ENCODE data around the gene GPRC5A.

The GPRC5A gene

DNA sequence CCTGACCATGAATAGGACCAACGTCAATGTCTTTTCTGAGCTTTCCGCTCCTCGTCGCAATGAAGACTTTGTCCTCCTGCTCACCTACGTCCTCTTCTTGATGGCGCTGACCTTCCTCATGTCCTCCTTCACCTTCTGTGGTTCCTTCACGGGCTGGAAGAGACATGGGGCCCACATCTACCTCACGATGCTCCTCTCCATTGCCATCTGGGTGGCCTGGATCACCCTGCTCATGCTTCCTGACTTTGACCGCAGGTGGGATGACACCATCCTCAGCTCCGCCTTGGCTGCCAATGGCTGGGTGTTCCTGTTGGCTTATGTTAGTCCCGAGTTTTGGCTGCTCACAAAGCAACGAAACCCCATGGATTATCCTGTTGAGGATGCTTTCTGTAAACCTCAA lies 17.3 kb downstream of the GPRC5A start:
- no peak for DNase-seq (ENCODE audit: extremely low read depth in 1 of 2, low read depth in 1 of 2)

DNA sequence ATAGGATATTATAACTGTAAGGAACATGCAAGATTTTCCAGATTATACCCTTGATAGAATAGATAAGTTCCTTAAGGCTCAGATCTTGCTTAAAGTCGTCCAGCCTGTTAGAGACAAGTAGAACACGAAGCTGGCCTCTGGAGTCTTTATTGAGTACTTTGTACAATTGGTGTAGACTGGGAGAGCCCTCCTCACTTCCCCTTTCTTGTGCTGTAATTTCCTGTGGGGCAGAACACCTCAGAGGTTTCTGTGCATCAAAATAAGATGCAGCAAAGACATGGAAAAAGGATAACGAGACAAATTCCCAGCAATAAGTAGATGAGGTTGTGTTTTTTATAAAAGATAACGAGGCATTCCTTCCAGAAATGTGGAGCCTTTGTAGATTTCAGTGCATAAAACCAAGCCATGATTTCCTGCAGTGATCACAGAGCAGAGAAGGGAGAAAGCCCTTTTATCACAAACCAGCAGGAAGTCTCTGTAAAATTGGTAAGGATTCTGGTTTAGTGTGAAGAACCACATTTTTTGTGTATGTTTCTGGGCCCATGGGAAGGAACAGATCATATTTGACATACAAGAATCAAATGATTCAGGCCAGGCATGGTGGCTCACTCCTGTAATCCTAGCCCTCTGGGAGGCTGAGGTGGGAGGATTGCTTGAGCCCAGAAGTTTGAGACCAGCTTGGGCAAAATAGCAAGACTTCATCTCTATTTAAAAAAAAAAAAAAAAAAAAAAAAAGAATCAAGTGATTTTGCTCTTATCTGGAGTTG lies 18.0 kb downstream of the GPRC5A start:
- no peak for DNase-seq (ENCODE audit: extremely low read depth in 1 of 2, low read depth in 1 of 2)

DNA sequence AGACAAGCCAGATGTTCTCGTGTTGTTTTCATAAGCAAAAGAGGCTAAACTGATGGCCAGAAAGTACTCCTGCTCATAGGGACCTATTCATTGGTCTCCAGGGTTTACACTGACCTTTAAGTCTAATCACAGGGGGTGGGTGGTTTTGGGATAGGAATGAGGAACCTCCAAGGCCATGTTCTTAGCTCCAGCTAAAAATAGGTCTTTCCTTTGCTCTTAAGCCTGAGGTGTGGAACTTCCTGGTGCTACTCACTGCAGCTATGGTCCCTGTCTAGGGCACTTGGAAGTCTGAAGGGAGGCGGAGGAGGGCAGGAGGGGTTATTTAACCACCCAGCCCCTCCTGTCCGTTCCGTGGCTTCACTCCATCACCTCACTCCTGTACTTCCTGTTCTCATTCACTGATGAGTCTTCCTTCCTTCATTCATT lies 18.6 kb downstream of the GPRC5A start:
- no peak for DNase-seq (ENCODE audit: extremely low read depth in 1 of 2, low read depth in 1 of 2)

DNA sequence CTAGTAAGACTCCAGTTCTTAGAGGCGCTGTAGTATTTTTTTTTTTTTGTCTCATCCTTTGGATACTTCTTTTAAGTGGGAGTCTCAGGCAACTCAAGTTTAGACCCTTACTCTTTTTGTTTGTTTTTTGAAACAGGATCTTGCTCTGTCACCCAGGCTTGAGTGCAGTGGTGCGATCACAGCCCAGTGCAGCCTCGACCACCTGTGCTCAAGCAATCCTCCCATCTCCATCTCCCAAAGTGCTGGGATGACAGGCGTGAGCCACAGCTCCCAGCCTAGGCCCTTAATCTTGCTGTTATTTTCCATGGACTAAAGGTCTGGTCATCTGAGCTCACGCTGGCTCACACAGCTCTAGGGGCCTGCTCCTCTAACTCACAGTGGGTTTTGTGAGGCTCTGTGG lies 21.3 kb downstream of the GPRC5A start:
- no peak for DNase-seq (ENCODE audit: extremely low read depth in 1 of 2, low read depth in 1 of 2)

DNA sequence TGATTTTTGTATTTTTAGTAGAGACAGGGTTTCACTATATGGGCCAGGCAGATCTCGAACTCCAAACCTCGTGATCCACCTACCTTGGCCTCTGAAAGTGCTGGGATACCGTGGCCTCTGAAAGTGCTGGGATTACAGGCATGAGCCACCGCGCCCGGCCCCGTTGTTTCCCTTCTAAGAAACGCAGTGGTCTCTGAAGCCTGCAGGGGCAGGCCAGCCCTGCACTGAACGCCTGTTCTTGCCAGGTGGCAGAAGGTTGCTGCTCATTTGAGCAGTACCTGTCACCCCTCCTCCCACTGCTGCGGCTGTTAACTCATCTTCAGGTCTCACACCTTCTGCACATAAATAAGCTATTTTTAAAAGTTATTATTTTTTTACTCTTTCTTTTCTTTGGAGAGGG lies 24.3 kb downstream of the GPRC5A start:
- no peak for DNase-seq (ENCODE audit: extremely low read depth in 1 of 2, low read depth in 1 of 2)

DNA sequence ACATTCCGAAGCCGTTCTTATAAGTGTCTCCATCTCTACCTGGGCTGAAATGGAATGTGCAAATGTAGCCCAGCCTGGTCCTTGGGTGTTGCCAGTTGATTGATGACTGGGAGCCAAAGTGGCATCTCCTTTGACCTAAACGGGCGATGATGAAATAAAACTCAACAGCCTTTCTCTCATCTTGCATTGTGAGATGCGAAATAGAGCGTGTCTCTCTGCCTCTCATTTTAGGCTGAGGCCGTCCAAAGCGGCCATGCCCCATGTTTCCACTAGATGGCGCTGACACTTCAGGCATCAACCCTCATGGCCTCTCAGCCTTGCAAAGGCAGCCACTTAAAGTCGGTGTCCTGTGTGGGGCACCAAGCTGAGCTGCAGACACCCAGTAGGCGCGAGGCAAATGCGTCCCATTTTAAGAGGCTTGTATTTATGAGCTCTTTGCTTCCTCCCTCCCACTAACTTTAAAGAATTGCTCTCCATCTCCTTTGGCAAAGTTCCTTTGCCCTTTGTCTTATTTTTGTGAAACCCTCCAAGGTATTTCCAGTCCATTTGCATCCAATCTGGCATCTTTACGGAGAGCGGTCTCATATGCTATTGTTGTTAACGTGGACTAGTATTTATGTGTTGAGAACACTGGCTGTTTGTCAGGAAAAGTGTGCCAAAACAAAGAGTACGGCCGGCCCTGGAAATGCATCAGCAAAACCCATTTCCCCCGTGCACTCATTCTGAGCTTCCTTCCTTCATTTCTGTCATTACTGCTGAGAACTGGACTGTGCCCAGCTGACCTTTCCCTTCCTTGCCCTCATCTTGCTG lies 25.0 kb downstream of the GPRC5A start:
- peak; percentile 72 for DNase-seq (ENCODE audit: extremely low read depth in 1 of 2, low read depth in 1 of 2)

DNA sequence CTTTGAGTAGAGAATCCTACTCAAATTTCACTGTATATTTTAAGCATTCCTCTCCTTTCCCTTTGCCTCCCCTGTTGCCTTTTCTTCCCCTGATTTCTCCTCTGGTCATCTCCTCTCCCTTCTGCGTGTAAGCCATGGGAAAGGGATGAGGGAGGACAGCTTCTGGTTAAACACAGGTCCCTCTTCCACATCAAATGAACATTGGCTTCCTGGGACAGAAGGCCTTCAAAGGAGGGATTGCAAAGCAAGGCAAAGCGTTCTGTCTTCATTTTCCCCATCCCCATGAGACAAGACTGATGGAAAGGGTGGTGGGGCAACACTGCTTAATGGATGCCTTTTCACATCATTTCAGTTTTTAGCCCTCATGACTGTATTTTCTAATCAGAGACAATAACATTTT lies 26.2 kb downstream of the GPRC5A start:
- no peak for DNase-seq (ENCODE audit: extremely low read depth in 1 of 2, low read depth in 1 of 2)

DNA sequence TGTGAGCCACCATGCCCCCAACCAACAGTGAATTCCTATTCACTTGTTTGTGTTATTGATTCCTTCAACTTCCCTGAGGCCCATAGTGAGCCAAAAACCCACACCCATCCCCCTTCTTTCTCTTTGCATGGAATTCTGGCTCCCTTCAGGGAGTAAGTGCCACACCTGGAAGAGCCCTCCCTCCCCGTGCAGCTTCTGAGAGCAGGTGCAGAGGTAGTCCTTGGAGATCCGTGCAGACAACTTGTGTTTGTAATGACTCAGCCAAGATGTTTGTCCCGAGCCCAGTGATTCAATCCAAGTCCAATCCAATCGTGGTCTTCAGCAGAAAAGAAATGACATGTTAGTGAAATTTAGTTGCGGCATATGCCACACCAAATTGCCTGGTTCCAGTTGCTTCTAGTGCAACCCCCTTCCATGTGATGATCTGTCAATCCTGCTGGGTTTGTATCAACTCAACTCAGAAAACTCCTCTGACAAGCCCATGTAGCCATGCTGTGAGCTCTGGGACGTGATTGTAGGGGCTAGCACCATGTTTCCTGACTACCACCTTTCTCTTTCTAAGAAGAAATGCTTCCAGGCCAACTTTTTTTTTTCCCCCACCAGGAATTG lies 27.5 kb downstream of the GPRC5A start:
- DNase-seq (ENCODE audit: extremely low read depth in 1 of 2, low read depth in 1 of 2), result no peak

DNA sequence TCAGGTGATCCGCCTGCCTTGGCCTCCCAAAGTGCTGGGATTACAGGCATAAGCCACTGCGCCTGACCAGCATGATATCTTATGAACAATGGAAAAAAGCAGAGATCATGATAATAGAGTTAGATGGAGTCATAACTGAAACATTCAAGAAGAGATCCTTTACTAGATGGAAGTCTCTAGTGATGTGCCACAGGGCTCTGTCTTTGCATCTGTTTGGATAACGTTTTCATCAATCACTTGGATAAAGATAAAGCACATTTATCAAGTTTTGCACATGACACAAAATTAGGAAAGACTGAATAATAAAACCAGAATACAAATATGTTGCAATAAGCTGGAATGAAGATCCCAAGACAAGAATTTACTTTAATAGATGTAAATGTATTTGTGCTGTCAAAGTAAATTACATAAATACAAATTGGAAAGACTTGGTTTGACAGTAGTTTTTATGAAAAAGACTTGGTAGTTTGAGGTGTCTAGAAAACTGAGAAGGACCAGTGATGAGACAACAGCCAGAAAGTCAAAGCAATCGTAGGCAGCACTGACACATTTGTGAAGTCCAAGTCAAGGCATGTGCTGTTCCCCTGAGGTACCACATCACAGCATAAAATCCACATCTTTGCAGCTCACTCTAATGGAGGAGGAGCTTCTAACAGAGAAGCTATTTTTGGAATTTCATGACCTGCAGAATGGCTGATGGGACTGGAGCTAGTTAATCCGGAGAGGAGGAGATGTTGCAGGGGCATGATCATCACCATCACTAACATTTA lies 28.5 kb downstream of the GPRC5A start:
- DNase-seq (ENCODE audit: extremely low read depth in 1 of 2, low read depth in 1 of 2), result no peak

DNA sequence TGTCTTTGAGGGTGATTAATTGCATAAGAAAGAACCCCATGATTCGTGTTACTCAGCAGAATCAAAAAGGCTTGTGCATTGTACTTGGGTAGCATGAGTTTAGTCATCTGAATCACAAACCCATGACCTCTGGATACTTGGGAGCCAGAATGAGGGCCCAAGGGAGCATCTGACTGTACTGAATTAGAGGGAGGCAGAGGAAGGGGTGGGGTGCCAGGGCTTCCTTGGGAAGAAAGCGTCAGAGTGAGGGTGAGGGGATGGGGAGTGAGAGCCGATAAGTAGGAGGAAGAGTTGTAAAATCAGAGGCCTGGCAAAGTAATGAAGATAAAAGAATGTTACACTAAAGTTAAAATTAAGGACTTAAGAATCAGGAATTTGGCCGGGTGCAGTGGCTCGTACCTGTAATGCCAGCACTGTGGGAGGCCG lies 30.8 kb downstream of the GPRC5A start:
- no peak for DNase-seq (ENCODE audit: extremely low read depth in 1 of 2, low read depth in 1 of 2)

DNA sequence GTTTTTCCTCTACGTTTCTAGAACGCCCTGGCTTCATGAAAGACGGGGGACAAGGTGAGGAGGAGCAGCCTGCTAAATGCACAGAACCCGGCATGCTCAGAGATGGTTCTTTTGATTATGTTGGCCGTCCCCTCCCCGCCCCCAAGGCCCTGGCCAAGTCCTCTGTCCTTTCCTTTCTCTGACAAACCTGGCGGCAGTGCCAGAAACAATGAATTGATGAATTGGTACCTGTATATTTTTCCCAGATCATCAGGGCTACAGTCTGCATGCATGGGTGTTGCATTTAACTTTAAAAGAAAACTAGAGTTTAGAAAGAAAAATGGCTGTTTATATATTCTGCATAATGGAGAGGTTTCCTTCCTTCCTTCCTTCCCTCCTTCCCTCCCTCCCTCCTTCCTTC lies 31.6 kb downstream of the GPRC5A start:
- no peak for DNase-seq (ENCODE audit: extremely low read depth in 1 of 2, low read depth in 1 of 2)

DNA sequence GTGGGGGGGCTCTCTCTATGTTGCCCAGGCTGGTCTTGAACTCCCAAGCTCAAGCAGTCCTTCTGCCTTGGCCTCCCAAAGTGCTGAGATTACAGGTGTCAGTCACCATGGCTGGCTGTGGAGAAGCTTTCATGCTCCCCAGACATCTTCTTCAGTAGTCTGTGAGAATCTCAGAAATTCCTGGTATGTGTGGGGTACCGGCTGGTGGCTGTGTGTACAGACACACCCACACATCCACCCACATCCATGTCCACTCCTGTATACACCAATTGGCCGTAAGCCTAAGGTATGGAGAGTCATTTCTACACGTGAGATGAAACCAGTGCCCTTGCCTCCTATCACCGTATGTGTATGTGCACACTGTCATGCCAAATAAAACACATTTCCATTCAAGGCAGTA lies 32.8 kb downstream of the GPRC5A start:
- no peak for DNase-seq (ENCODE audit: extremely low read depth in 1 of 2, low read depth in 1 of 2)

DNA sequence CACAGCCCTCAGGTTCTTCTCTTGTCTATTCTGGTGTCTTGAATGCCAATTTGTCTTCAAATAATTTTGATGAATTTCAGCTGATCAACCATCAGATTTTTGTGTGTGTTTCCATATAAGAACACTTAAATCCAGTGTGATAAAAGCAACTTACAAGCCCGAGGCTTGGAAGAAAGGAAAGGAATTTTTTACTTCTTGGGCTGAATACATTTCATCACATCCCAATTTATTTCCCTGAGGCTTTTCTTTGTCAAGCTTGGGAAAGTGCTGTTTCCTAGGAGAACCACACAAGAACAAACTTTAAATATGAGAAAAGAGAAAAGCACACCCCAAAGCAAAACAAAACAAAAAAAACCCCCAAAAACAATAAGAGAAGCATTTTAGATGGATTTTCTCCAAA lies 34.0 kb downstream of the GPRC5A start:
- no peak for DNase-seq (ENCODE audit: extremely low read depth in 1 of 2, low read depth in 1 of 2)

DNA sequence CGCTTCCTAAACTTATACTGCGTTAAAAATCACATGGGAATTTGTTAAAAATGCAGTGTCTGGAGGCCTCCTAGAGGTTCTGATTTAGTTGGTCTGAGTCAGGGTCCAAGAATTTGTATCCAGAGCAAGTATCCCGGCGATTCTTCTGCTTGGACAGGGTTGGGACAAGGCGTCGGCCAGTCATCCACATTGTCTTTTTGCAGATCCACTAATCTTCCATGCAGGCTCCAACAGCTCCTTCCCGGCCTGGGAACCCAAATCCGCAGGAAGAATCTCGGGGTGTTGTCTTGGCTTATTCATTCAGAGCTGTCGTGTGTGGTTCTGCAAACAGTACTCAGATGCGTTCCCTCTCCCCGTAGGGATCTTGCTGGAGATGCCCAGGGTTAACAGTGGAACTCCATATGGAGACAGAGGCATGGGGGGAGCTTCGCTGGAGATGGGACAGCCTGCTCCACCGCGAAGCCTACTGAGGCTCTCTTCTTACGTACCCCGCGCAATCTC lies 35.3 kb downstream of the GPRC5A start:
- no peak for DNase-seq (ENCODE audit: extremely low read depth in 1 of 2, low read depth in 1 of 2)

DNA sequence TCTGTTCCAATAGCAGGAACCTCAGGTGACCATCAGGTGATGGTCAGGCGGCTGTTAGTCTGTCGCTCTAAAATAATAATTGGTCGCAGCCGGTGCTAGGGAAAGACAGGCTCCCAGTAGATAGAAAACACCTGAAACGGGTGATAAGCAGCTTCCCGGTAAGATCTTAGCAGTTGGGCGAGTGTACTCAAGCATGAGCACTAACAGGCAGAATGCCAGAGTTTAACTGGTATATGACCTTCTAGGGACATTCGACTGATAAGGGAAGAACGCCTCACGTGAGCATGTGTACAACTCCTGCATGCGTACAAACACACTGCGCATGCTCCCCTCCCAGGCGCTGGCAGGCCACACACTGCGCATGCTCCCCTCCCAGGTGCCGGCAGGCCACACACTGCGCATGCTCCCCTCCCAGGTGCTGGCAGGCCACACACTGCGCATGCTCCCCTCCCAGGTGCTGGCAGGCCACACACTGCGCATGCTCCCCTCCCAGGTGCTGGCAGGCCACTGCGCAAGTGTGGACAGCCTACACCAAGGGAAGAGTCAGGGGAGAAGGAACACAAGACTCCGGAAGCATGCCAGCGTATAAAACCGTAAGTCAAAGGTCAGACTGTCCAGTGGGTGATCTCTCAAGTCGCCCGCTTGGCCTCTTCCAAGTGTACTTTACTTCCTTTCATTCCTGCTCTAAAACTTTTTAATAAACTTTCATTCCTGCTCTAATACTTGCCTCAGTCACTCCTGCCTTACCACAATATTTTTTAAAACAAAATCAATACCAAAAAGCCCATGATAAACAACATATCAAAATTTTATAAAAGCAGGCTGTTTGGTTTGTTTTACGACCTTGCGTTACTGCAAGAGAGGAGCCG lies 36.1 kb downstream of the GPRC5A start:
- peak in 1 of 2 donors; percentile 1 for DNase-seq (ENCODE audit: extremely low read depth in 1 of 2, low read depth in 1 of 2)

DNA sequence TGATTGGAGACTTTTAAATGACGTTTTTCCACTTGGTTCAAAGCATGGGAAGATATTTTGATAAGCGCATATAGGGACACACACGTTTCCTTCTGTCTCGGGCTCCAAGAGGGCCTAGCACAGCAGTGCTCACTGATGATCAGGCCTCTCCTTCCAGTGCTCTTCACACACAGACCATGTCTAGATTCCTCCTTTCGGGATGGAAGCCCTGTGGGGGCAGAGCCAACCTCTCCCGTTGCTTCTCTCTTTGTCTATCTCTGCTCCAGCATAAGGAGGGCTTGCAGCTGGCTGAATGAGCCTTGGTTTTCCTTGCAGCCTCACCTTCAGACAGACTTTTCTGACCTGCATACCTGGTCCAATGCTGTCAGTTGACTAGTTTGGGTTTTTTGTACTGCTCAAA lies 38.3 kb downstream of the GPRC5A start:
- no peak for DNase-seq (ENCODE audit: extremely low read depth in 1 of 2, low read depth in 1 of 2)

DNA sequence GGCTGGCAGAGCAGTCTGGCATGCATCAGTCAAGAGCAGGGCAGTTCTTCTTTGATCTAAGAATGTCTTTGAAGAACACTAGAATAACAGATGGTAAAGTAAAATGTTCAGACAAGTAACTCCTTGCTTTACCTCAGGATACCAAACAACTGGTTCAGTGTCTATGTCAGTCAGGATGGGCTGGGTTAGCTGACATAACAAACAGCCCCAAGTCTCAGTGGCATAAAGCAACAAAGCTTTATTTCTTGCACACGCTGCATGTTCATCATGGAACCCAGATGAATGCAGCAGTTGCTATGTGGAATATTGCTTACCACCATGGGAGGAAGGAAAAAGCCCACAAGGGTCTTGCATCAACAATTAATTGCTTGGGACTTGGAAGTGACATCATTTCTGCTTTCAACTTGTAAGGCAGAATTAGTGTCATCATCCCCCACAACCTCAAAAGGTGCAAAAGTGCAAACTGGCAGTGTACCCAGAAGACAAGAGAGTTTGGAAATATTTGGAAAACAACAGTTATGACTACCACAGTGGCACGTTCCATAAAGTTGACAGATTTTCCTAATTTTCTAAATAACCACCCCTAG lies 39.4 kb downstream of the GPRC5A start:
- DNase-seq (ENCODE audit: extremely low read depth in 1 of 2, low read depth in 1 of 2), result no peak

DNA sequence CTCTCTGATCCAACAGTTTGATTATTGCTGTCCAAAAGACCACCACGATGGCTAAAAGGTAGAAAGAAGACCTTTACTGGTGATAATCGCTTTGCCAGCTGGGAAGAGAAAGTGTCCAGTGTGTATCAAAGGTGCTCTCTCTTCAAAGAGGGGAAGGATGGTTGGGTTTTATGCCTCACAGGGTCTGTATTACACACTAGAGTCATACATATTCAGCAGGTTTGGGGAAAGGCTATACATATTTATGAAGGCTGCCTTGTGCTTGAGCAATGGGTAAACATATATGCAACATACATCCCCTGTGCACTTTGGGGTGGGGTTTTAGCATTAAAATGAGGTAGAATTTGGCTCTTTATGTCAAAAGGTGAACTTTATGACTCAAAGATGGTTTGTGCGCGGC lies 42.4 kb downstream of the GPRC5A start:
- DNase-seq (ENCODE audit: extremely low read depth in 1 of 2, low read depth in 1 of 2), result no peak

DNA sequence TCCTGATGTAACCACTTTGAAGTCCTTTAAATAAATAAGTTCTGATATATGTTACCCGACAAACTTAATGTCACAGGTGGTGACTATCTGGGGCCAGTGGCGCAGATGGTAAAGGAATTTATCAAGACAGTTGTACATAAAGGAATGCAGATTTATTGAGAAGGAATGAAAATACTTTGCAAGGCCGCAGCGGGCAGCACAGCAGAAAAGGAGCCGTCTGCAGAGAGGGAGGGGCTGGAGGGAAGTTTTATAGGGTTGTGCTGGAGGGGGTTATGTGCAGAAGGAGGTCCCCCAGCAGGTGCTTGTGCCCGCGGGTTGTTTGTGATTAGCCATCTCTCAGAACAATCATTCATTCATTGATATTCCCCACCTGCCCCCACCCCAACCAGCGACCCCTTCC lies 43.2 kb downstream of the GPRC5A start:
- DNase-seq (ENCODE audit: extremely low read depth in 1 of 2, low read depth in 1 of 2), result no peak

All from activated CD8-positive, alpha-beta memory T cell treated with anti-CD3 and anti-CD28 coated beads for 1 hour (primary cell).